Measurements from ENCODE around the gene IL22RA1.

Gene IL22RA1

DNA sequence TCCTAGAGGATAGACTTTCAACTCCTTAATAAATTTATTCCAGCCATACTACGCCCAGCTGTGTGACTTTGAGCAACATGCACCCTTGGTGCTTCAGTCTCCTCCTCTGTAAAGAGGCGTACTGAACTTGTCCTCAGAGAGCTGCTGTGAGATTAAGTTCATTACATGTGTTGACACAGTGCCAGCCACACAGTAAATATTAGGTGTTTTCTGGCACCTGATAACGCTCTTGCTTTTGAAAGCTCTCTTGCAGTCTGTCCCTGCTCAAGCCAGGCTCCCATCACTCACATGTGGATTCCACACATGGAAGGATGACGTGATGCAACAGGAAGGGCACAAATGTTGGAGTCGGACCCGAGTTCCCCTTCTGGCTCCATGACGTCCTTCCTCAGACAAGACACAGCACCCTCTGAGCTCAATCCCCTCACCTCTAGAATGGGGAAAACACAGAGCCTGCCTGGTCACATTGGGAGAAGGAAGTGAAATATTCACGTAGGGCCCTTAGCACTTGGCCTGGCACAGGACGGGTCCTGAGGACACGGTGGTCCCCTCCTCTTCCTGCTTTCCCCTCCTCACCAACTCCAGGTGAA lies 36.4 kb upstream of the IL22RA1 start:
- DNase-seq (ENCODE audit: extremely low read depth, insufficient read length) = no peak
- no peaks in the 10 kb centered on the region for H3K27me3 ChIP-seq (replicated peaks; ENCODE audit: control insufficient read depth, insufficient read depth, low read length)
- TF ChIP-seq, protein P1, sequence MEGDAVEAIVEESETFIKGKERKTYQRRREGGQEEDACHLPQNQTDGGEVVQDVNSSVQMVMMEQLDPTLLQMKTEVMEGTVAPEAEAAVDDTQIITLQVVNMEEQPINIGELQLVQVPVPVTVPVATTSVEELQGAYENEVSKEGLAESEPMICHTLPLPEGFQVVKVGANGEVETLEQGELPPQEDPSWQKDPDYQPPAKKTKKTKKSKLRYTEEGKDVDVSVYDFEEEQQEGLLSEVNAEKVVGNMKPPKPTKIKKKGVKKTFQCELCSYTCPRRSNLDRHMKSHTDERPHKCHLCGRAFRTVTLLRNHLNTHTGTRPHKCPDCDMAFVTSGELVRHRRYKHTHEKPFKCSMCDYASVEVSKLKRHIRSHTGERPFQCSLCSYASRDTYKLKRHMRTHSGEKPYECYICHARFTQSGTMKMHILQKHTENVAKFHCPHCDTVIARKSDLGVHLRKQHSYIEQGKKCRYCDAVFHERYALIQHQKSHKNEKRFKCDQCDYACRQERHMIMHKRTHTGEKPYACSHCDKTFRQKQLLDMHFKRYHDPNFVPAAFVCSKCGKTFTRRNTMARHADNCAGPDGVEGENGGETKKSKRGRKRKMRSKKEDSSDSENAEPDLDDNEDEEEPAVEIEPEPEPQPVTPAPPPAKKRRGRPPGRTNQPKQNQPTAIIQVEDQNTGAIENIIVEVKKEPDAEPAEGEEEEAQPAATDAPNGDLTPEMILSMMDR (IDR thresholded peaks at IDR 0.05; ENCODE audit: insufficient read depth, low read length, poor library complexity, severe bottlenecking) = no peak
- H3K4me3 ChIP-seq (replicated peaks; ENCODE audit: low read depth, low read length) = no peak overlapping the region
- H3K36me3 ChIP-seq (ENCODE audit: control insufficient read depth, insufficient read depth, low read length) = peaks cover 6% of the 10 kb centered on the region

DNA sequence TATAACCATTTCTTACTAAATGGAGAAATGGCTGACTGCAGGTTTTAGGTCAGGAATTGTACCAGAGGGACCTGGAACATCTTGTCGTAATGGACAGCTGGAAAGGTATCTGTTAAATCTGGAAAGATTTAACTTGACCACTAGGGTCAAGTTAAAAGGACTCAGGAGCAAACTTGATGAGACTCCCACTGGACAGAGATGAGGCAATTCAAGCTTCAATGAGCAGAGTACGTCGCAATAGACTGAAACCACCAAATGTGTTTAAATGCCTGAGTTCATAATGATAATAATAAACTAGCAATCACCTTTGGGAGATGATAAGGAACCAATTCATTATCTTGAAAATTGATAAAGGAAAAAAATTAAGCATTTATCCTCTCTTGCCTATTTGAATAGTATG lies 35.5 kb upstream of the IL22RA1 start:
- TF ChIP-seq, protein P1 (IDR thresholded peaks at IDR 0.05; ENCODE audit: insufficient read depth, low read length, poor library complexity, severe bottlenecking) = no peak
- peaks cover 6% of the 10 kb centered on the region for H3K36me3 ChIP-seq (ENCODE audit: control insufficient read depth, insufficient read depth, low read length)
- DNase-seq (ENCODE audit: extremely low read depth, insufficient read length) = no peak
- no peak overlapping the region for H3K4me3 ChIP-seq (replicated peaks; ENCODE audit: low read depth, low read length)
- H3K27me3 ChIP-seq (replicated peaks; ENCODE audit: control insufficient read depth, insufficient read depth, low read length) = no peaks in the 10 kb centered on the region

DNA sequence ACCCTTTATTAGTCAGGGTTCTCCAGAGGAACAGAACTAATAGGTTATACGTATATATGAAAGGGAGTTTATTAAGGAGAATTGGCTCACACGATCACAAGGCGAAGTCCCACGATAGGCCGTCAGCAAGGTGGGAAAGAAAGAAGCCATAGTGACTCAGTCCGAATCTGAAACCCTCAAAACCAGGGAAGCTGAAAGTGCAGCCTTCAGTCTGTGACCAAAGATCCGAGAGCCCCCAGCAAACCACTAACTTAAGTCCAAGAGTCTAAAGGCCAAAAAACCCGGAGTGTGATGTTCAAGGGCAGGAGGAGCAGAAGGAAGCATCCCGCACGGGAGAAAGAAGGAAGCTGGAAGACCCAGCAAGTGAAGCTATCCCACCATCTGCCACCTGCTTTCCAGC lies 34.2 kb upstream of the IL22RA1 start:
- H3K36me3 ChIP-seq (ENCODE audit: control insufficient read depth, insufficient read depth, low read length) = peaks cover 6% of the 10 kb centered on the region
- TF ChIP-seq, protein P1 (IDR thresholded peaks at IDR 0.05; ENCODE audit: insufficient read depth, low read length, poor library complexity, severe bottlenecking) = no peak
- no peak overlapping the region for H3K4me3 ChIP-seq (replicated peaks; ENCODE audit: low read depth, low read length)
- H3K27me3 ChIP-seq (replicated peaks; ENCODE audit: control insufficient read depth, insufficient read depth, low read length) = no peaks in the 10 kb centered on the region
- no peak for DNase-seq (ENCODE audit: extremely low read depth, insufficient read length)

DNA sequence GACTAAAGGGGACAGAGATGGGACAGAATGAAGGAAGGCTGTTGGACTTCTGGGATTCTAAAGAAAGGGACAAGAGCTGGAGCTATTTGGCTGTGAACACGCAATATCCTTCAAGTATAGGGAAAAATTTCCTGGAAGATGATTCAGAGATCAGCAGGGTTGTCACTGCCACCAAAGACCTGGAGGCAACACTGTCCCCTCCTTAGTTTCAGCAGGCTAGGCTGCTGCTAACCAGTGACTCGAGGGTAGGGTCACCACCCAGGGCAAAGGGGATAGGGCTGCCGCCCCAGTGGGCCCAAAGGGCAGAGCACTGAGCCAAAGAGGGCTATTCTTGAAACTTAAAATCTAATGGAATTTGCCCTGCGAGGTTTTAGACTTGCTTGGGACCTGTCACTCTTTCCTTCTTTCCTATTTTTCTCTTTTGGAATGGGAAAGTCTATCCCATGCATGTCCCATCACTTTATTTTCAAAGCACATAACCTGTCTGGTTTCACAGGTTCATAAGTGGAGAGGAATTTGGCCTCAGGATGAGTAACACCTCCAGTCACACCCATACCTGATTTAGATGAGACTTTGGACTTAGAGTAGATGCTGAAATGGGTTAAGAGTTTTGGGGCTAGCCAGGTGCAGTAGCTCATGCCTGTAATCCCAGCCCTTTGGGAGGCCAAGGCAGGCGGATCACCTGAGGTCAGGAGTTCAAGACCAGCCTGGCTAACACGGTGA lies 32.3 kb upstream of the IL22RA1 start:
- no peak for DNase-seq (ENCODE audit: extremely low read depth, insufficient read length)
- Histone ChIP-seq H3K4me3 (replicated peaks; ENCODE audit: low read depth, low read length) (no peak overlapping the region), H3K27me3 (replicated peaks; ENCODE audit: control insufficient read depth, insufficient read depth, low read length) (no peaks in the 10 kb centered on the region), H3K36me3 (ENCODE audit: control insufficient read depth, insufficient read depth, low read length) (peaks cover 6% of the 10 kb centered on the region)
- TF ChIP-seq, protein P1 (IDR thresholded peaks at IDR 0.05; ENCODE audit: insufficient read depth, low read length, poor library complexity, severe bottlenecking) = no peak

DNA sequence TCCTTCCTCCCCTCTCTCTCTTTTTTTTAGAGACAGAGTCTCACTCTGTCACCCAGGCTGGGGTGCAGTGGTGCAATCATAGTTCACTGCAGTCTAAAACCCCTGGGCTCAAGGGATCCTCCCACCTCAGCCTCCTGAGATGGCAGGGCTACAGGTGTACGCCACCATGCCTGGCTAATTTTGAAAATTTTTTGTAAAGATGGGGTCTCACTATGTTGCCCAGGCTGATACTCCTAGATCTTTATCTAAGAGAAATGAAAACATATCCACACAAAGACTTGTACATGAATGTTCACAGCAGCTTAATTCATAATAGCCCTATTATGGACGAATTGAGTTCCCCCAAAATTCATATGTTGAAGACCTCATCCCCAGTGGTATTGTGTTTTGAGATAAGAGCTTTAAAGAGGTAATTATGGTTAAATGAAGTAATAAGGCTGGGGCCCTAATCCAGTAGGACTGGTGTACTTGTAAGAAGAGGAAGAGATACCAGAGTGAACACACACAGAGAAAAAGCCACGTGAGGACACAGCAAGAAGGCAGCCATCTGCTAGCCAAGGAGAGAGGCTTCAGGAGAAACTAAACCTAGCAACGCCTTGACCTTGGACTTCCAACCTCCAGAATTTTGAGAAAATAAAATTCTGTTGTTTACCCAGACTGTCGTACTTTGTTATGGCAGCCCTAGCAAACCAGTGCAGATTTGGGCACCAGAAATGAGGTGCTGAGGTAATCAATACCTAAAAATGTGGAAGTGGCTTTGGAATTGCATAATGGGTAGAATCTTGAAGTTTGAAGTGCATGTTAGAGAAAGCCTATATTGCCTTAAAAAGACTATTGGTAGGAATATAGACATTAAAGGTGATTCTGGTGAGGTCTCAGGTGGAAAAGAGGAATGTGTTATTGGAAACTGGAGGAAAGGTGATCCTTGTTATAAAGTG lies 31.0 kb upstream of the IL22RA1 start:
- Histone ChIP-seq H3K4me3 (replicated peaks; ENCODE audit: low read depth, low read length) (no peak overlapping the region), H3K36me3 (ENCODE audit: control insufficient read depth, insufficient read depth, low read length) (peaks cover 7% of the 10 kb centered on the region), H3K27me3 (replicated peaks; ENCODE audit: control insufficient read depth, insufficient read depth, low read length) (no peaks in the 10 kb centered on the region)
- TF ChIP-seq, protein P1 (IDR thresholded peaks at IDR 0.05; ENCODE audit: insufficient read depth, low read length, poor library complexity, severe bottlenecking) = no peak
- no peak for DNase-seq (ENCODE audit: extremely low read depth, insufficient read length)
